GM18907 (cell line): ENCODE measurements around the gene PCDHGA6.
"Not testable (repeated sequence)": the region's sequence is repeated elsewhere in the genome, so short reads cannot be mapped to it uniquely, and the experiment has no call there.

Experiments
- ATAC-seq: cut with Tn5 transposase; IDR thresholded peaks from one replicate; pipeline ENCODE4 v1.9.1; 2021; ENCODE audit warnings: mild to moderate bottlenecking, moderate library complexity; ENCODE audit not compliant: unreplicated experiment

The PCDHGA6 gene

DNA sequence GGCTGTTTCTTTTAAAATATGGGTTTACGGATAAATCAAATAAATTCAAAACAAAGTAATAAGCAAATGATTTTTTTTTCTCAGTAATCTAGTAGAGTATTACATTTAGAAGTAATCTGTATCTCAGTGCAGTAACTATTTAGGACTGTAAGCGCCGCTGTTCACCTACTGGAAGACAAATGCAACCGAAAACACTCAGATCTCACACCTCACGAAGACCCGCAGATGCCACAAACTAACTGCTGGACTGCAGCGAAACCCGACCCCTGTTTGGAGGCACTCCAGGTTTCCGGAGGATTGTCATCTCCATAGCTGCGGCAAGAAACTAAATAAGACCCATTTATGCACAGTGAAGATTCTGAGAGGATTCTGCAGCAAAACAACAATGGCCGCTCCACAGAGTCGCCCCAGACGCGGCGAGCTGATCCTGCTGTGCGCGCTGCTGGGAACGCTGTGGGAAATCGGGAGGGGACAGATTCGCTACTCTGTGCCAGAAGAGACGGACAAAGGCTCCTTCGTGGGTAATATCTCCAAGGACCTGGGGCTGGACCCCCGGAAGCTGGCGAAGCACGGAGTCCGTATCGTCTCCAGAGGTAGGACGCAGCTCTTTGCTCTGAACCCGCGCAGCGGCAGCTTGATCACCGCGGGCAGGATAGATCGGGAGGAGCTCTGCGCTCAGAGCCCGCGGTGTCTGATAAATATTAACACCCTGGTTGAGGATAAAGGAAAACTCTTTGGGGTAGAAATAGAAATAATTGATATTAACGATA, 18.9 kb downstream of the PCDHGA6 start, which contains the start of gene PCDHGA8:
Gene PCDHGA8, plus strand, starts transcription at position 205 of the 770 bp plus-strand sequence. Its CDS starts 181 bp downstream, at position 386.
- ATAC-seq, result no peak

DNA sequence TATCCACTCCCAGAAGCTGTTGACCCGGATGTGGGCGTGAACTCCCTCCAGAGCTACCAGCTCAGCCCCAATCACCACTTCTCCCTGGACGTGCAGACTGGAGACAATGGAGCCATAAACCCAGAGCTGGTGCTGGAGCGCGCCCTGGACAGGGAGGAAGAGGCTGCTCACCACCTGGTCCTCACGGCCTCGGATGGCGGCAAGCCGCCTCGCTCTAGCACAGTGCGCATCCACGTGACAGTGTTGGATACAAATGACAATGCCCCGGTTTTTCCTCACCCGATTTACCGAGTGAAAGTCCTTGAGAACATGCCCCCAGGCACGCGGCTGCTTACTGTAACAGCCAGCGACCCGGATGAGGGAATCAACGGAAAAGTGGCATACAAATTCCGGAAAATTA, 19.6 kb downstream of the PCDHGA6 start:
- ATAC-seq, result no peak

DNA sequence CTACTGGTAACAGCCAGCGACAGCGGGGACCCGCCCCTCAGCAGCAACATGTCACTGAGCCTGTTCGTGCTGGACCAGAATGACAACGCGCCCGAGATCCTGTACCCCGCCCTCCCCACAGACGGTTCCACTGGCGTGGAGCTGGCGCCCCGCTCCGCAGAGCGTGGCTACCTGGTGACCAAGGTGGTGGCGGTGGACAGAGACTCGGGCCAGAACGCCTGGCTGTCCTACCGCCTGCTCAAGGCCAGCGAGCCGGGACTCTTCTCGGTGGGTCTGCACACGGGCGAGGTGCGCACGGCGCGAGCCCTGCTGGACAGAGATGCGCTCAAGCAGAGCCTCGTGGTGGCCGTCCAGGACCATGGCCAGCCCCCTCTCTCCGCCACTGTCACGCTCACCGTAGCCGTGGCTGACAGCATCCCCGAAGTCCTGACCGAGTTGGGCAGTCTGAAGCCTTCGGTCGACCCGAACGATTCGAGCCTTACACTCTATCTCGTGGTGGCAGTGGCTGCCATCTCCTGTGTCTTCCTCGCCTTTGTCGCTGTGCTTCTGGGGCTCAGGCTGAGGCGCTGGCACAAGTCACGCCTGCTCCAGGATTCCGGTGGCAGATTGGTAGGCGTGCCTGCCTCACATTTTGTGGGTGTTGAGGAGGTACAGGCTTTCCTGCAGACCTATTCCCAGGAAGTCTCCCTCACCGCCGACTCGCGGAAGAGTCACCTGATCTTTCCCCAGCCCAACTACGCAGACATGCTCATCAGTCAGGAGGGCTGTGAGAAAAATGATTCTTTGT, 20.9 kb downstream of the PCDHGA6 start:
- not testable (repeated sequence) for ATAC-seq

DNA sequence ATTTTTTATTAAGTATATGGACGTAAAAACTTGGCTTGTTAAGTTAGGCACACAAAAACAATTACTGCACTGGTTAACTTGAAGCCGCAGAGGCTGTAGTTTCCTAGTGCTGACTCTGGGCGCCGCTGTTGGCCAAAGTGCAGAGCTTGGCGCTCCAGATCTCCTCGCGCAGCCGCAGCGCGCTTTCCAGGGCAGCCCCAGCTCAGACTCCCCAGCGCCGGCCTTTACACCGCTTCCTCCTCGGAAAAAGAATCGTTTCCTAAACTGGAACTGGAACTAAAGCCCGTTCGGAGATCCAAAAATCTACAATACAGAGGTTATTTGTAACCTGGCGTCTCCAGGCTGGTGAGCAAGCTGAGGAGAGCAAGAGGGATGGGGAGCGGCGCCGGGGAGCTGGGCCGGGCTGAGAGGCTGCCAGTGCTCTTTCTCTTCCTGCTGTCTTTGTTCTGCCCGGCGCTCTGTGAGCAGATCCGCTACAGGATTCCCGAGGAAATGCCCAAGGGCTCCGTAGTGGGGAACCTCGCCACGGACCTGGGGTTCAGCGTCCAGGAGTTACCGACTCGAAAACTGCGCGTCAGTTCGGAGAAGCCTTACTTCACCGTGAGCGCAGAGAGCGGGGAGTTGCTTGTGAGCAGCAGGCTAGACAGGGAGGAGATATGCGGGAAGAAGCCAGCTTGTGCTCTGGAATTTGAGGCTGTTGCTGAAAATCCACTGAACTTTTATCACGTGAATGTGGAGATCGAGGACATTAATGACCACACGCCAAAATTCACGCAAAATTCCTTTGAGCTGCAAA, 24.3 kb downstream of the PCDHGA6 start, which contains the start of gene PCDHGB5:
Gene PCDHGB5, plus strand, starts transcription at position 192 of the 796 bp plus-strand sequence. Its CDS starts 181 bp downstream, at position 373.
- ATAC-seq, result peak; percentile 58

DNA sequence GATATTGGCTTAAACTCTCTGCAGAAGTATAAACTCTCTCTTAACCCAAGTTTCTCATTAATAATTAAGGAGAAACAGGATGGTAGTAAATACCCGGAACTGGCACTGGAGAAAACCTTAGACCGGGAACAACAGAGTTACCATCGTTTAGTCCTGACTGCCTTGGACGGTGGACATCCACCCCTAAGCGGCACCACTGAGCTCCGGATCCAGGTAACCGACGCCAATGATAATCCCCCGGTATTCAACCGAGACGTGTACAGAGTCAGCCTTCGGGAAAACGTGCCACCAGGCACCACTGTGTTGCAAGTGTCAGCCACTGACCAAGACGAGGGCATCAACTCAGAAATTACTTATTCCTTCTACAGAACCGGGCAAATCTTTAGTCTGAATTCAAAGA, 24.9 kb downstream of the PCDHGA6 start:
- ATAC-seq, result no peak

DNA sequence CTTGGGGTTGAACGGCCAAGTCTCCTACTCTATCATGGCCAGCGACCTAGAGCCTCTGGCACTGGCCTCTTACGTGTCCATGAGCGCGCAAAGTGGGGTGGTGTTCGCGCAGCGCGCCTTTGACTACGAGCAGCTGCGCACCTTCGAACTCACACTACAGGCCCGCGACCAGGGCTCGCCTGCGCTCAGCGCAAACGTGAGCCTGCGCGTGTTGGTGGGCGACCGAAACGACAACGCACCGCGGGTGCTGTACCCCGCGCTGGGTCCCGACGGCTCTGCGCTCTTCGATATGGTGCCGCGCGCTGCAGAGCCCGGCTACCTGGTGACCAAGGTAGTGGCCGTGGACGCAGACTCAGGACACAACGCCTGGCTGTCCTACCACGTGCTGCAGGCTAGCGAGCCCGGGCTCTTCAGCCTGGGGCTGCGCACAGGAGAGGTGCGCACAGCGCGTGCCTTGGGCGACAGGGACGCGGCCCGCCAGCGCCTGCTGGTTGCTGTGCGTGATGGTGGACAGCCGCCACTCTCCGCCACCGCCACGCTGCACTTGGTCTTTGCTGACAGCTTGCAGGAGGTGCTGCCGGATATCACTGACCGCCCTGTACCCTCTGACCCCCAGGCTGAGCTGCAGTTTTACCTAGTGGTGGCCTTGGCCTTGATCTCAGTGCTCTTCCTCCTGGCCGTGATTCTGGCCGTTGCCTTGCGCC, 26.0 kb downstream of the PCDHGA6 start:
- no peak for ATAC-seq

DNA sequence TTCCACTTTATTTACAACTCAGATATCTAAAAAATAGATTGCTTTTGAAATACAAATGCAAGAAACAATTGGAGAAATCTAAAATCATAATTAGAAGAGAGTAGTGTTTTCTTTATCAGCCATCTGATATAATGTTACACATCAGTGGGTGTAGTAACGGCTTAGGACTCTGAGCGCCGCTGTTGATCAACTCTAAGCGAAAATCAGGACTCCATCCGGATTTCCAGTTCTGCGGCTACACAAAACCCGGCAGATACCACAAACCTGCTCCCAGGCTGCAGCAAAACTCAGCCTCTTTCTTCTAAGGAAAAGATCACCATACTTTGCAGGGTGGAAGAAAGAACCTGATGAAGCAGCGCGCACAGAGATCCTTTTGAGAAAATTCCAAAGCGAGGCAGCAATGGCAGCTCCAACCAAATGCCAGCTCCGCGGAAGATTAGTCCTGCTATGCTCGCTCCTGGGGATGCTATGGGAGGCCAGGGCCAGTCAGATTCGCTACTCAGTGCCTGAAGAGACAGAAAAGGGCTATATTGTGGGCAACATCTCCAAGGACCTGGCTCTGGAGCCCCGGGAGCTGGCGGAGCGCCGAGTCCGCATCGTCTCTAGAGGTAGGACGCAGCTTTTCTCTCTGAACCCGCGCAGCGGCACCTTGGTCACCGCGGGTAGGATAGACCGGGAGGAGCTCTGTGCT, 29.0 kb downstream of the PCDHGA6 start, which contains the start of gene PCDHGA9:
Gene PCDHGA9, plus strand, starts transcription at position 226 of the 691 bp plus-strand sequence. Its CDS starts 175 bp downstream, at position 401.
- no peak for ATAC-seq

DNA sequence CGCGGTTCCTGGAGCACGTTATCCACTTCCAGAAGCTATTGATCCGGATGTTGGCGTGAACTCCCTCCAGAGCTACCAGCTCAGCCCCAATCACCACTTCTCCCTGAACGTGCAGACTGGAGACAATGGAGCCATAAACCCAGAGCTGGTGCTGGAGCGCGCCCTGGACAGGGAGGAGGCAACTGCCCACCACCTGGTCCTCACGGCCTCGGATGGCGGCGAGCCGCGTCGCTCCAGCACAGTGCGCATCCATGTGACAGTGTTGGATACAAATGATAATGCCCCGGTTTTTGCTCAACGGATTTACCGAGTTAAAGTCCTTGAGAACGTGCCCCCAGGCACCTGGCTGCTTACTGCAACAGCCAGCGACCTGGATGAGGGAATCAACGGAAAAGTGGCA, 29.7 kb downstream of the PCDHGA6 start:
- ATAC-seq, result no peak

DNA sequence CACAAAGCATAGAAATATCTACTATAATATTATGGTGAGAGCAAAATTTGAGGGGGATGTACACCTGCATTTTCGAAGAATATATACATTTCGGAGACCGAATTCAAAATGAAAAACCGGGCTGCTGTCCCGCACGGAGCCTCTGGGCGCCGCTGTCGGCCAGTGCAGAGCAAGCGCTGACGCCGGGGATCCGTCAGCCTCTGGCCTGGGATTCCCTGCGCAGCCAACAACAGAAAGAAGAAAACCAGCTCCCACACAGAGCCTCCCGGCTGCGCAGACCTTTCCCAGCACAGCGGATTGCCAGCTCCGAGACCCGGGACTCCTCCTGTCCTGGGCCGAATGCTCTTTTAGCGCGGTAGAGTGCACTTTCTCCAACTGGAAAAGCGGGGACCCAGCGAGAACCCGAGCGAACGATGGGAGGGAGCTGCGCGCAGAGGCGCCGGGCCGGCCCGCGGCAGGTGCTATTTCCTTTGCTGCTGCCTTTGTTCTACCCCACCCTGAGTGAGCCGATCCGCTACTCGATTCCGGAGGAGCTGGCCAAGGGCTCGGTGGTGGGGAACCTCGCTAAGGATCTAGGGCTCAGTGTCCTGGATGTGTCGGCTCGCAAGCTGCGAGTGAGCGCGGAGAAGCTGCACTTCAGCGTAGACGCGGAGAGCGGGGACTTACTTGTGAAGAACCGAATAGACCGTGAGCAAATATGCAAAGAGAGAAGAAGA, 34.3 kb downstream of the PCDHGA6 start, which contains the start of gene PCDHGB6:
Gene PCDHGB6, plus strand, starts transcription at position 232 of the 716 bp plus-strand sequence. Its CDS starts 182 bp downstream, at position 414.
- peak; percentile 67 for ATAC-seq

DNA sequence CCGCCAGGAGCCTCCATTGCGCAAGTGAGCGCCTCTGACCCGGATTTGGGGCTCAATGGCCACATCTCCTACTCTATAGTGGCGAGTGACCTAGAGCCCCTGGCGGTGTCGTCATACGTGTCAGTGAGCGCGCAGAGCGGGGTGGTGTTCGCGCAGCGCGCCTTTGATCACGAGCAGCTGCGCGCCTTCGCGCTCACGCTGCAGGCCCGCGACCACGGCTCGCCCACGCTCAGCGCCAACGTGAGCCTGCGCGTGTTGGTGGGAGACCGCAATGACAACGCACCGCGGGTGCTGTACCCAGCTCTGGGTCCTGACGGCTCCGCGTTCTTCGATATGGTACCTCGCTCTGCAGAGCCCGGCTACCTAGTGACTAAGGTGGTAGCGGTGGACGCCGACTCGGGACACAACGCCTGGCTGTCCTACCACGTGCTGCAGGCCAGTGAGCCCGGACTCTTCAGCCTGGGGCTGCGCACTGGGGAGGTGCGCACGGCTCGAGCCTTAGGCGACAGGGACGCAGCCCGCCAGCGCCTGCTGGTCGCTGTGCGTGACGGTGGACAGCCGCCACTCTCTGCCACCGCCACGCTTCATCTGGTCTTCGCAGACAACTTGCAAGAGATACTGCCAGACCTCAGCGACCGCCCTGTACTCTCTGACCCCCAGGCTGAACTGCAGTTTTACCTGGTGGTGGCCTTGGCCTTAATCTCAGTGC, 36.1 kb downstream of the PCDHGA6 start:
- ATAC-seq, result no peak

GRCh38 chr5:141411575-141411974, 37.9 kb downstream of the PCDHGA6 start:
- no peak for ATAC-seq

DNA sequence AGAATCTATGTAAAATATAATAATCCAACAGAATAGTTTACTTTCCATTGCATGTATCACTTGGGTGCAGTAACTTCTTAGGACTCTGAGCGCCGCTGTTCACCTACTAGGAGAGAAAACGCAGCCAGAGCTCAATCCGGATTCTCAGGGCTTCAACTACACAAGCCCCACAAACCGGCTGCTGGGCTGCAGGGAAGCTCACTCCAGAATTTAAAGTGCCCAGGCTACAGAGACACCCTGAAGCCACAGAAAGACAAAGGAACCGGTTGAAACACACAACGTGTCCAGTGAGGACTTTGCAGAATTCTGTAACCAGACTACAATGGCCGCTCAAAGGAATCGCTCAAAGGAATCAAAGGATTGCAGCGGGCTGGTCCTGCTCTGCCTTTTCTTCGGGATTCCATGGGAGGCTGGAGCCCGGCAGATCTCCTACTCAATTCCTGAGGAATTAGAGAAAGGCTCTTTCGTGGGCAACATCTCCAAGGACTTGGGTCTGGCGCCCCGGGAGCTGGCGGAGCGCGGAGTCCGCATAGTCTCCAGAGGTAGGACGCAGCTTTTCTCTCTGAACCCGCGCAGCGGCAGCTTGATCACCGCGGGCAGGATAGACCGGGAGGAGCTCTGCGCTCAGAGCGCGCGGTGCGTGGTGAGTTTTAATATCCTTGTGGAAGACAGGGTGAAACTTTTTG, 39.3 kb downstream of the PCDHGA6 start, which contains the start of gene PCDHGA10:
Gene PCDHGA10, plus strand, starts transcription at position 134 of the 686 bp plus-strand sequence. Its CDS starts 189 bp downstream, at position 323.
- peak; percentile 83 for ATAC-seq

DNA sequence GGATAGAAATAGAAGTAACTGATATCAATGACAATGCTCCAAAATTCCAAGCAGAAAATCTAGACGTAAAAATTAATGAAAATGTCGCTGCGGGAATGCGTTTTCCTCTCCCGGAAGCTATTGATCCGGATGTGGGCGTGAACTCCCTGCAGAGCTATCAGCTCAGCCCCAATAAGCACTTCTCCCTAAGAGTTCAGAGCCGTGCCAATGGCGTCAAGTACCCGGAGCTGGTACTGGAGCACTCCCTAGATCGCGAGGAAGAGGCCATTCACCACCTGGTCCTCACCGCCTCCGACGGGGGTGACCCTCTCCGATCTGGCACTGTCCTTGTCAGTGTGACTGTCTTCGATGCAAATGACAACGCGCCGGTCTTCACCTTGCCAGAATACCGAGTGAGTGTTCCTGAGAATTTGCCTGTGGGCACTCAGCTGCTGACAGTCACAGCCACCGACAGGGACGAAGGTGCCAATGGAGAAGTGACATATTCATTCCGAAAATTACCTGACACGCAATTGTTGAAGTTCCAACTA, 39.9 kb downstream of the PCDHGA6 start:
- ATAC-seq, result no peak

DNA sequence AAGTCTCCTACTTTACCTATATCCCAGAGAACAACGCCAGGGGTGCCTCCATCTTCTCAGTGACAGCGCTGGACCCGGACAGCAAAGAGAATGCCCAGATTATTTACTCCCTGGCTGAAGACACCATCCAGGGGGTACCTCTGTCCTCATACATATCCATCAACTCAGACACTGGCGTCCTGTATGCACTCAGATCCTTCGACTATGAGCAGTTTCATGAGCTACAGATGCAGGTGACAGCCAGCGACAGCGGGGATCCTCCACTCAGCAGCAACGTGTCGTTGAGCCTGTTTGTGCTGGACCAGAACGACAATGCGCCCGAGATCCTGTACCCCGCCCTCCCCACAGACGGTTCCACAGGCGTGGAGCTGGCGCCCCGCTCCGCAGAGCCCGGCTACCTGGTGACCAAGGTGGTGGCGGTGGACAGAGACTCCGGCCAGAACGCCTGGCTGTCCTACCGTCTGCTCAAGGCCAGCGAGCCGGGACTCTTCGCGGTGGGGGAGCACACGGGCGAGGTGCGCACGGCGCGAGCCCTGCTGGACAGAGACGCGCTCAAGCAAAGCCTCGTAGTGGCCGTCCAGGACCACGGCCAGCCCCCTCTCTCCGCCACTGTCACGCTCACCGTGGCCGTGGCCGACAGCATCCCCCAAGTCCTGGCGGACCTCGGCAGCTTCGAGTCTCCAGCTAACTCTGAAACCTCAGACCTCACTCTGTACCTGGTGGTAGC, 41.0 kb downstream of the PCDHGA6 start:
- not testable (repeated sequence) for ATAC-seq

DNA sequence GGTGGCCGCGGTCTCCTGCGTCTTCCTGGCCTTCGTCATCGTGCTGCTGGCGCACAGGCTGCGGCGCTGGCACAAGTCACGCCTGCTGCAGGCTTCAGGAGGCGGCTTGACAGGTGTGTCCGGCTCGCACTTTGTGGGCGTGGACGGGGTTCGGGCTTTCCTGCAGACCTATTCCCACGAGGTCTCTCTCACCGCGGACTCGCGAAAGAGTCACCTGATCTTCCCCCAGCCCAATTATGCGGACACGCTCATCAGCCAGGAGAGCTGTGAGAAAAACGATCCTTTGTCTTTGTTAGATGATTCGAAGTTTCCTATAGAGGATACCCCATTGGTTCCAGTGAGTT, 41.6 kb downstream of the PCDHGA6 start:
- ATAC-seq, result not testable (repeated sequence)

- ATAC-seq, result peak; percentile 79
These were observed 43.9 kb downstream of the PCDHGA6 start, which contains the start of gene PCDHGB7 for GRCh38 chr5:141417494-141418172. Gene PCDHGB7, plus strand, starts transcription at chr5:141417677. Its CDS starts 183 bp downstream, at chr5:141417860.
